GM10248 (cell line): ENCODE results near the gene NISCH.

Source experiments
- CTCF ChIA-PET: fragments of 300-600 bp; sonication (Branson Sonifier 250); formaldehyde crosslinking; extraction: SDS; loops from one replicate; lab custom pipeline; 2021; ENCODE audit warnings: antibody characterized with exemption; lab: Yijun Ruan, JAX
- POLR2A ChIA-PET: fragments of 350-650 bp; sonication (Branson Sonifier 250); formaldehyde crosslinking; extraction: SDS; loops from one replicate; lab custom pipeline; 2020; ENCODE audit warnings: antibody characterized with exemption; lab: Yijun Ruan, JAX
- DNase-seq: peaks from one replicate; pipeline ENCODE4 v3.0.0; 2012; ENCODE audit errors: extremely low spot score
- TF ChIP-seq, protein P1 (sequence below): IDR thresholded peaks from 2 replicates; pipeline ENCODE4 v1.5.1; 2012; ENCODE audit warnings: mild to moderate bottlenecking, low read depth; ENCODE audit errors: extremely low read depth, missing control alignments, control extremely low read depth

Gene NISCH

DNA sequence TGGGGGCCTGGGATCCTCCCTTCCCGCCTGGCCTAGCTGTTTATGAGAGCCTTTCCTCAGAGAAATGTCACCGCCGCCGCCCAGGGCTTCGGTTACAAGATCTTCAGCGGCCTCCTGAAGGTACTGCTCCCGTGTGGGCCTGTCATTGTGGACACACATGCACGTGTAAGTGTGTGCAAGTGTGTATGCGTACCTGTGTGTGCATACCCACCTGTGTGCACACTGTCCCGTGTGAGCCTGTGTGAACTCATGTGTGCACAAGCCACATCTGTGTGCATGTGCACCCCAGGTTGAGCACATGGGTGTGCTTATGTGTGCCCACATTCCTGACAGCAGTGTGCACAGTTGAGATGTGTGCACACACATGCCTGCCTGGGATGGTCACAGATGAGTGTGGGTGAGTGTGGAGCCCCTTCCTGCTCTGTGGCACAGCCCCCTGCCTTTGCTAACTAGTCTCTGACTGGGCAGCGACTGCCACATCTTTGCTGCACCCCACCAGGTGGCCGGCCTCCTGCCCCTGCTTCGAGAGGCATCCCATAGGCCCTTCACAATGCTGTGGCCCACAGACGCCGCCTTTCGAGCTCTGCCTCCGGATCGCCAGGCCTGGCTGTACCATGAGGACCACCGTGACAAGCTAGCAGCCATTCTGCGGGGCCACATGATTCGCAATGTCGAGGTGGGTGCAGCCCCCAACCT lies 64.2 kb downstream of the NISCH start:
- TF ChIP-seq, protein P1, sequence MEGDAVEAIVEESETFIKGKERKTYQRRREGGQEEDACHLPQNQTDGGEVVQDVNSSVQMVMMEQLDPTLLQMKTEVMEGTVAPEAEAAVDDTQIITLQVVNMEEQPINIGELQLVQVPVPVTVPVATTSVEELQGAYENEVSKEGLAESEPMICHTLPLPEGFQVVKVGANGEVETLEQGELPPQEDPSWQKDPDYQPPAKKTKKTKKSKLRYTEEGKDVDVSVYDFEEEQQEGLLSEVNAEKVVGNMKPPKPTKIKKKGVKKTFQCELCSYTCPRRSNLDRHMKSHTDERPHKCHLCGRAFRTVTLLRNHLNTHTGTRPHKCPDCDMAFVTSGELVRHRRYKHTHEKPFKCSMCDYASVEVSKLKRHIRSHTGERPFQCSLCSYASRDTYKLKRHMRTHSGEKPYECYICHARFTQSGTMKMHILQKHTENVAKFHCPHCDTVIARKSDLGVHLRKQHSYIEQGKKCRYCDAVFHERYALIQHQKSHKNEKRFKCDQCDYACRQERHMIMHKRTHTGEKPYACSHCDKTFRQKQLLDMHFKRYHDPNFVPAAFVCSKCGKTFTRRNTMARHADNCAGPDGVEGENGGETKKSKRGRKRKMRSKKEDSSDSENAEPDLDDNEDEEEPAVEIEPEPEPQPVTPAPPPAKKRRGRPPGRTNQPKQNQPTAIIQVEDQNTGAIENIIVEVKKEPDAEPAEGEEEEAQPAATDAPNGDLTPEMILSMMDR, result no peak
- CTCF ChIA-PET, result no interaction called here
- POLR2A ChIA-PET, result no interaction called here
- no peak for DNase-seq

DNA sequence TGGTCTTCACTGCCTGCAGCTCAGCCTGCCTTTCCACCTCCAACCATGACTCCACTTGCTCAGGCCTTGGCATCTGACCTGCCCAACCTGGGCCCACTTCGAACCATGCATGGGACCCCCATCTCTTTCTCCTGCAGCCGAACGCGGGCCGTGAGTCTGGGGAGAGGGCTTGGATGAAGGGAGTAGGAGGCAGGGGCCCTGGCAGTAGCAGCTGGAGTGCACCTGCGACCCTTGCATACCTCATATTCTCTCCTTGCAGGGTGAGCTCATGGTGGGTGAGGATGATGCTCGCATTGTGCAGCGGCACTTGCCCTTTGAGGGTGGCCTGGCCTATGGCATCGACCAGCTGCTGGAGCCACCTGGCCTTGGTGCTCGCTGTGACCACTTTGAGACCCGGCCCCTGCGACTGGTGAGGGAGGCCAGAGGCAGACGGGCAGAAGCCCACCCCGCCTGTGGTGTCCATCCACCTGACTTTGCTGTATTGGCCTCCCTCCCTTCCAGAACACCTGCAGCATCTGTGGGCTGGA lies 64.8 kb downstream of the NISCH start:
- POLR2A ChIA-PET, result no interaction called here
- TF ChIP-seq, protein P1, result no peak
- DNase-seq, result no peak
- CTCF ChIA-PET, result no interaction called here

DNA sequence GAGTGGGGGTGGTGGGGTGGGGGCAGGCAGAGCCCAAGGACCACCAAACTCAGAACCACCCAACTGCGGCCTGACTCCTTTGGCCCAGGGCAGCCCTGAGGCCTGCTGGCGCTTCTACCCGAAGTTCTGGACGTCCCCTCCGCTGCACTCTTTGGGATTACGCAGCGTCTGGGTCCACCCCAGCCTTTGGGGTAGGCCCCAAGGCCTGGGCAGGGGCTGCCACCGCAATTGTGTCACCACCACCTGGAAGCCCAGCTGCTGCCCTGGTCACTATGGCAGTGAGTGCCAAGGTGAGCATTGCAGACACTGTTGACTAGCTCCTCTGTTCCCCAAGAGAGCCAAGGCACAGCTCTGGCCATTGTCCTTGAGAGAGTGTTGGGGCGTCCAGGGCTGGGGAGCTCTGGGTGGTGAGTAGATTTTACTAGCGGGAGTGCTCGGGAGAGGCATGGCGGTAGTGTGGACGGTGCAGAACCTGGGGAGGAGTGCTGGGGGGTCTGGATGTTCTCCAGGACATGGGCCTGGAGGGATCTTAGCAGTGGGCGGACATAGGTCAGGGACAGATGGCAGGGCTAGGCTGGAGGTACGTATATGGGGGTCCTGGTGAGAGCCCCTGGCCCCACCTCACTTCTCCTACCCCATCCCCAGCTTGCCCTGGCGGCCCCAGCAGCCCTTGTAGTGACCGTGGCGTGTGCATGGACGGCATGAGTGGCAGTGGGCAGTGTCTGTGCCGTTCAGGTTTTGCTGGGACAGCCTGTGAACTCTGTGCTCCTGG lies 65.5 kb downstream of the NISCH start:
- TF ChIP-seq, protein P1, result no peak
- POLR2A ChIA-PET, result no interaction called here
- no peak for DNase-seq
- CTCF ChIA-PET, result interaction anchor here (0.8 kb wide), 1 partner anchor 9 kb away, joined by 3 read pairs; no protein-coding TSS in a partner anchor

DNA sequence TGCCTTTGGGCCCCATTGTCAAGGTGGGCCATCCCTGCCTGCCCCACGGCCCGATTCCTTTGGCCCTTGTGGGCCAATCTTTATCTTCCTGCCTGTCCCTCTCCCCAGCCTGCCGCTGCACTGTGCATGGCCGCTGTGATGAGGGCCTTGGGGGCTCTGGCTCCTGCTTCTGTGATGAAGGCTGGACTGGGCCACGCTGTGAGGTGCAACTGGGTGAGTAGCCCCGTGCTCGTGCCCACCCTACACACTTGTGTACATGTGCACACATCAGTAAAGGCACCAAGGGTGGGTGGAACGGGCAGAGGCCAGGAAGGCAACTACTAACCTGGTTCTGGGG lies 66.1 kb downstream of the NISCH start:
- ChIA-PET POLR2A (no interaction called here), CTCF (interaction anchor here (0.8 kb wide), 1 partner anchor 9 kb away, joined by 3 read pairs; no protein-coding TSS in a partner anchor)
- no peak for DNase-seq
- TF ChIP-seq, protein P1, result no peak

DNA sequence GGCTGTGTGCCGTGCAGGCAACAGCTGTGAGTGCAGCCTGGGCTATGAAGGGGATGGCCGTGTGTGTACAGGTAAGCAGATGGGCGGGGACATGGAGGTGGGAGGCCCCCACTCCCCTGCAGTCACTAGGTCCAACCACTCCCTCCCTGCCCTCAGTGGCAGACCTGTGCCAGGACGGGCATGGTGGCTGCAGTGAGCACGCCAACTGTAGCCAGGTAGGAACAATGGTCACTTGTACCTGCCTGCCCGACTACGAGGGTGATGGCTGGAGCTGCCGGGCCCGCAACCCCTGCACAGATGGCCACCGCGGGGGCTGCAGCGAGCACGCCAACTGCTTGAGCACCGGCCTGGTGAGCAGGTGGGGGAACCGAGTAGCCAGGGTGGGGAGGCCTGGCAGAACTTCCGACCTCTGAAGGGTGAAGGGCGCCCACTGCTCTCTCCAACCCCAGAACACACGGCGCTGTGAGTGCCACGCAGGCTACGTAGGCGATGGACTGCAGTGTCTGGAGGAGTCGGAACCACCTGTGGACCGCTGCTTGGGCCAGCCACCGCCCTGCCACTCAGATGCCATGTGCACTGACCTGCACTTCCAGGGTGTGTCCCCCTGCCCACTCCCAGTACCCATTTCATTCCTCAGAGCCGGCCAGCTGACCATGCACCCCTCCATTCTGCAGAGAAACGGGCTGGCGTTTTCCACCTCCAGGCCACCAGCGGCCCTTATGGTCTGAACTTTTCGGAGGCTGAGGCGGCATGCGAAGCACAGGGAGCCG lies 66.7 kb downstream of the NISCH start:
- POLR2A ChIA-PET, result no interaction called here
- no peak for DNase-seq
- CTCF ChIA-PET, result no interaction called here
- TF ChIP-seq, protein P1, result no peak

DNA sequence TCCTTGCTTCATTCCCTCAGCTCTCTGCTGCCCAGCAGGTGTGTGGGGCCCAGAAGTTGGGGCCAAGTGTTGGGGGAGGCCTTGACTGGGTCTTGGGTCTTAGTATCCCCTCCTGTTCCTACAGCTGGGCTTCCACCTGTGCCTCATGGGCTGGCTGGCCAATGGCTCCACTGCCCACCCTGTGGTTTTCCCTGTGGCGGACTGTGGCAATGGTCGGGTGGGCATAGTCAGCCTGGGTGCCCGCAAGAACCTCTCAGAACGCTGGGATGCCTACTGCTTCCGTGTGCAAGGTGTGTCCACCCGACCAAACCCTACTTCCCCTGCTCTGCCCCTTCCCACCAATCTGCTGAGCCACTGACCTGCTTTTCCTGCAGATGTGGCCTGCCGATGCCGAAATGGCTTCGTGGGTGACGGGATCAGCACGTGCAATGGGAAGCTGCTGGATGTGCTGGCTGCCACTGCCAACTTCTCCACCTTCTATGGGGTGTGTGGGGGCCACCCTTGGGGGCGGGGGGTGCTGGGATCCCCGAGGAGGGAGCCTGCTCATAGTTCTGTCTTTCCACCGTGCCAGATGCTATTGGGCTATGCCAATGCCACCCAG lies 67.3 kb downstream of the NISCH start:
- ChIA-PET POLR2A (no interaction called here), CTCF (no interaction called here)
- DNase-seq, result no peak
- TF ChIP-seq, protein P1, result no peak
